AG10803 (cell line): ENCODE results near the gene JARID2.

Experiments
- DNase-seq: peaks from one replicate; pipeline ENCODE4 v3.0.0; 2010; ENCODE audit warnings: low read depth
- H3K4me3 ChIP-seq: 2 replicates; pipeline ENCODE4 v1.5.1; 2011; ENCODE audit warnings: mild to moderate bottlenecking, low read length, control low read depth
- TF ChIP-seq, protein P1 (sequence below): conservative IDR thresholded peaks from 2 replicates; pipeline ENCODE4 v1.5.1; 2011; ENCODE audit warnings: mild to moderate bottlenecking, low read length, control low read depth, inconsistent platforms

The JARID2 gene

GRCh38 chr6:15260099-15260821 lies 14.4 kb downstream of the JARID2 start:
- no peak overlapping the region for H3K4me3 ChIP-seq
- TF ChIP-seq, protein P1, sequence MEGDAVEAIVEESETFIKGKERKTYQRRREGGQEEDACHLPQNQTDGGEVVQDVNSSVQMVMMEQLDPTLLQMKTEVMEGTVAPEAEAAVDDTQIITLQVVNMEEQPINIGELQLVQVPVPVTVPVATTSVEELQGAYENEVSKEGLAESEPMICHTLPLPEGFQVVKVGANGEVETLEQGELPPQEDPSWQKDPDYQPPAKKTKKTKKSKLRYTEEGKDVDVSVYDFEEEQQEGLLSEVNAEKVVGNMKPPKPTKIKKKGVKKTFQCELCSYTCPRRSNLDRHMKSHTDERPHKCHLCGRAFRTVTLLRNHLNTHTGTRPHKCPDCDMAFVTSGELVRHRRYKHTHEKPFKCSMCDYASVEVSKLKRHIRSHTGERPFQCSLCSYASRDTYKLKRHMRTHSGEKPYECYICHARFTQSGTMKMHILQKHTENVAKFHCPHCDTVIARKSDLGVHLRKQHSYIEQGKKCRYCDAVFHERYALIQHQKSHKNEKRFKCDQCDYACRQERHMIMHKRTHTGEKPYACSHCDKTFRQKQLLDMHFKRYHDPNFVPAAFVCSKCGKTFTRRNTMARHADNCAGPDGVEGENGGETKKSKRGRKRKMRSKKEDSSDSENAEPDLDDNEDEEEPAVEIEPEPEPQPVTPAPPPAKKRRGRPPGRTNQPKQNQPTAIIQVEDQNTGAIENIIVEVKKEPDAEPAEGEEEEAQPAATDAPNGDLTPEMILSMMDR, result no peak
- DNase-seq, result peak; percentile 81

DNA sequence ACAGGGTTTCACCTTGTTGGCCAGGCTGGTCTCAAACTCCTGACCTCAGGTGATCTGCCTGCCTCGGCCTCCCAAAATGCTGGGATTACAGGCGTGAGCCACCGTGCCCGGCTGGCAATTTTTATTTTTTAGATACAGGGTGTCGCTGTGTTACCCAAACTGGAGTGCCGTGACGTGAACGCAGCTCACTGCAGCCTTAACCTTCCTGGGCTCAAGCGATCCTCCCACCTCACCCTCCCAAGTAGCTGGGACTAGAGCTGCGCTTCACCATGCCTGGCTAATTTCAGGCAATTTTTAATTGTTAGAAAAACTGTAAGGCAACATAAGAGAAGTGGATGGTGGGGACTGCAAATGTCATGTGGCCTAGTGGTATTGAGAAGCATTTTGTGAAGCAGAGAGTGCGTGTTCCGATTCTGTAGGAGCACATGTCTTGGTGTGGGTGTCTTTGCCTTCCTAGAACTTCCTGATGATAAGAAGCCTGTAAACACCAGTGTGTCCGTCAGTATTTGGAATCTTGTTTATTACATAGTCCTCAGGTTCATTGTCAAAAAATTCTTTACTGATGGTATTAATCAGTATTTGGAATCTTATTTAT lies 18.0 kb downstream of the JARID2 start:
- TF ChIP-seq, protein P1, result no peak

DNA sequence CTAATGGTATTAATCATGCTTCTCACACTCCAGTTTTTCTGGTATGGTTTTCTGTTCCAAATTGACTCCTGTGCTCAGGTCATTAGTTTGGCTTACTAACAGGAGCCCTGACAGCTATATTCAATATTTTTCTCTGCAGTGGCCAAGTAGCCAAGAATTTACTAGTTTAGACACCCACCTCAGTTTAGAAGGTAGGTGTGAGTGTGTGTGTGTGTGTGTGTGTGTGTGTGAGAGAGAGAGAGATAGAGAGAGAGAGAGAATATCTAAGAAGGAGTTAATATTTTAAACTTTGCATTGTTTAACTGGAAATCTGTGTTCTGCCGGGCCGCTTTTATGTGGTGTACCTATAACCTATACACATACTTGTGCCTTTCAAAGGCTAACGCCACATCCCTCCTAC lies 18.5 kb downstream of the JARID2 start:
- no peak for DNase-seq
- H3K4me3 ChIP-seq, result no peak overlapping the region
- TF ChIP-seq, protein P1, result no peak

More for the DNA sequence above, 18.0 kb downstream of the JARID2 start:
- H3K4me3 ChIP-seq, result no peak overlapping the region
- no peak for DNase-seq

- no peak overlapping the region for H3K4me3 ChIP-seq
- peak; percentile 94 for DNase-seq
- TF ChIP-seq, protein P1, result no peak
Measured at GRCh38 chr6:15264902-15265761, 19.3 kb downstream of the JARID2 start.

- no peak for DNase-seq
- H3K4me3 ChIP-seq, result no peak overlapping the region
- TF ChIP-seq, protein P1, result no peak
Measured at GRCh38 chr6:15265787-15266186, 19.9 kb downstream of the JARID2 start.

GRCh38 chr6:15266423-15266996 lies 20.6 kb downstream of the JARID2 start:
- DNase-seq, result no peak
- H3K4me3 ChIP-seq, result no peak overlapping the region
- TF ChIP-seq, protein P1, result no peak
